SK-N-SH (cell line): ENCODE results near the gene ROBO3. TPM values are rescaled to one million over a fixed set of nuclear protein-coding genes. Genes with fewer than 3 reads are reported as not detected.

Source experiments
- CTCF ChIA-PET: fragments of 300-600, 350-600 bp; formaldehyde crosslinking; extraction: SDS; loops from one replicate; lab custom pipeline; 2021; lab: Yijun Ruan, JAX
- POLR2A ChIA-PET: fragments of 350-600 bp; sonication (Branson Sonifier 250); formaldehyde crosslinking; extraction: SDS; loops from one replicate; lab custom pipeline; 2020; ENCODE audit warnings: antibody characterized with exemption, inconsistent platforms; lab: Yijun Ruan, JAX
- DNase-seq: peaks from one replicate; pipeline ENCODE4 v3.0.0; 2012
- H2AFZ ChIP-seq: fragments of 200-600 bp; sonication (generic); 2 replicates; pipeline ENCODE4 v1.8.1; 2016; ENCODE audit warnings: antibody characterized with exemption, mild to moderate bottlenecking, low read depth
- H3F3A ChIP-seq: fragments of 200-600 bp; sonication (generic); replicated peaks from 2 replicates; pipeline ENCODE3; 2016; ENCODE audit warnings: antibody characterized with exemption, mild to moderate bottlenecking; ENCODE audit not compliant: insufficient read depth
- H3K27ac ChIP-seq, 2 experiments: fragments of 200-500 bp in 1 of 2; fragments of 200-600 bp in 1 of 2; sonication (Bioruptor generic) in 1 of 2; sonication (generic), shearing (Covaris generic) in 1 of 2; 2 replicates each; pipeline versions ENCODE4 v1.5.1 to v1.6.1; 2014 to 2016; ENCODE audit warnings: low read depth in 2 of 2, inconsistent platforms in 1 of 2, low read length in 1 of 2, mild to moderate bottlenecking in 1 of 2, mixed read lengths in 1 of 2
- H3K27me3 ChIP-seq: fragments of 200-600 bp; sonication (generic), shearing (Covaris generic); 2 replicates; pipeline ENCODE4 v1.6.1; 2016; ENCODE audit warnings: mixed run types; ENCODE audit not compliant: insufficient read depth
- H3K36me3 ChIP-seq, 2 experiments: fragments of 200-500 bp in 1 of 2; fragments of 200-600 bp in 1 of 2; sonication (Bioruptor generic) in 1 of 2; sonication (generic) in 1 of 2; replicated peaks in 1 of 2; 2 replicates each; pipeline versions ENCODE3 to v1.5.1; 2014 to 2016; ENCODE audit warnings: low read length in 1 of 2, mild to moderate bottlenecking in 1 of 2; ENCODE audit not compliant: insufficient read depth in 2 of 2, control insufficient read depth in 1 of 2
- H3K4me1 ChIP-seq, 2 experiments: fragments of 200-500 bp in 1 of 2; fragments of 200-600 bp in 1 of 2; sonication (Bioruptor generic) in 1 of 2; sonication (generic), shearing (Covaris generic) in 1 of 2; 2 replicates each; pipeline versions ENCODE4 v1.5.1 to v1.6.1; 2014 to 2016; ENCODE audit warnings: low read depth in 1 of 2, low read length in 1 of 2, mixed run types in 1 of 2; ENCODE audit not compliant: insufficient read depth in 2 of 2, control insufficient read depth in 1 of 2
- H3K4me2 ChIP-seq: fragments of 200-600 bp; sonication (generic), shearing (Covaris generic); 2 replicates; pipeline ENCODE4 v1.6.1; 2017; ENCODE audit warnings: mixed run types
- H3K4me3 ChIP-seq, 2 experiments: fragments of 200-500 bp in 1 of 2; fragments of 200-600 bp in 1 of 2; sonication (Bioruptor generic) in 1 of 2; sonication (generic), shearing (Covaris generic) in 1 of 2; 2 replicates each; pipeline versions ENCODE4 v1.5.1 to v1.8.1; 2014 to 2016; ENCODE audit warnings: low read depth in 2 of 2, inconsistent platforms in 1 of 2, low read length in 1 of 2, mild to moderate bottlenecking in 1 of 2, mixed read lengths in 1 of 2, moderate library complexity in 1 of 2
- H3K79me2 ChIP-seq: fragments of 200-600 bp; sonication (generic); 2 replicates; pipeline ENCODE4 v1.8.1; 2017; ENCODE audit warnings: mild to moderate bottlenecking; ENCODE audit not compliant: insufficient read depth
- H3K9ac ChIP-seq: fragments of 200-600 bp; sonication (generic); 2 replicates; pipeline ENCODE4 v1.6.1; 2017; ENCODE audit warnings: mixed run types
- H3K9me2 ChIP-seq: fragments of 200-600 bp; sonication (generic); 2 replicates; pipeline ENCODE4 v1.6.1; 2017; ENCODE audit warnings: mixed run types
- H3K9me3 ChIP-seq: fragments of 200-600 bp; sonication (generic); 2 replicates; pipeline ENCODE4 v1.6.1; 2017; ENCODE audit warnings: mixed run types, mild to moderate bottlenecking, moderate library complexity
- H4K20me1 ChIP-seq: fragments of 200-600 bp; sonication (generic); 2 replicates; pipeline ENCODE4 v1.6.1; 2017; ENCODE audit warnings: mild to moderate bottlenecking, mixed run types; ENCODE audit not compliant: insufficient read depth
- CTCF ChIP-seq: fragments of 200-600 bp; sonication (generic); IDR thresholded peaks from 2 replicates; pipeline ENCODE4 v1.6.1; 2017; ENCODE audit warnings: antibody characterized with exemption, mild to moderate bottlenecking, moderate library complexity
- ELF1 ChIP-seq: IDR thresholded peaks from 2 replicates; pipeline ENCODE4 v1.4.0; 2012
- EZH2phosphoT487 ChIP-seq: fragments of 200-600 bp; sonication (generic); IDR thresholded peaks from 2 replicates; pipeline ENCODE4 v1.6.1; 2017; ENCODE audit warnings: low read depth, mixed run types, mild to moderate bottlenecking, antibody characterized with exemption, moderate library complexity, borderline replicate concordance
- FOSL2 ChIP-seq: IDR thresholded peaks from 2 replicates; pipeline ENCODE4 v1.4.0; 2012; ENCODE audit warnings: low read depth, mild to moderate bottlenecking, moderate library complexity, borderline replicate concordance
- FOXJ3 ChIP-seq: sonication (generic); formaldehyde crosslinking; IDR thresholded peaks from 2 replicates; pipeline ENCODE4 v1.5.1; 2020; ENCODE audit warnings: mild to moderate bottlenecking, missing genetic modification reagents
- GABPA ChIP-seq: IDR thresholded peaks from 2 replicates; pipeline ENCODE4 v1.4.0; 2012; ENCODE audit warnings: low read depth, mild to moderate bottlenecking
- JUND ChIP-seq: IDR thresholded peaks from 2 replicates; pipeline ENCODE4 v1.4.0; 2012
- MAX ChIP-seq: IDR thresholded peaks from 2 replicates; pipeline ENCODE4 v1.4.0; 2012; ENCODE audit warnings: low read depth
- MXI1 ChIP-seq: IDR thresholded peaks from 2 replicates; pipeline ENCODE4 v1.6.1; 2012; ENCODE audit warnings: mild to moderate bottlenecking, low read depth, low read length, improper control_type of control experiment
- NFIC ChIP-seq: IDR thresholded peaks from 2 replicates; pipeline ENCODE4 v1.4.0; 2012; ENCODE audit warnings: borderline replicate concordance
- NRF1 ChIP-seq: IDR thresholded peaks from 2 replicates; pipeline ENCODE4 v1.6.1; 2012; ENCODE audit warnings: low read depth, mild to moderate bottlenecking, low read length
- RCOR1 ChIP-seq: fragments of 150-350 bp; IDR thresholded peaks from 2 replicates; pipeline ENCODE4 v1.6.1; 2017; ENCODE audit warnings: antibody characterized with exemption, low read length
- RXRA ChIP-seq: IDR thresholded peaks from 2 replicates; pipeline ENCODE4 v1.4.0; 2012; ENCODE audit warnings: low read depth, mild to moderate bottlenecking, borderline replicate concordance
- USF1 ChIP-seq: IDR thresholded peaks from 2 replicates; pipeline ENCODE4 v1.4.0; 2012; ENCODE audit warnings: low read depth, borderline replicate concordance
- USF2 ChIP-seq: fragments of 150-350 bp; IDR thresholded peaks from 2 replicates; pipeline ENCODE4 v1.6.1; 2017; ENCODE audit warnings: antibody characterized with exemption, low read length, low read depth, borderline replicate concordance
- YY1 ChIP-seq: IDR thresholded peaks from 2 replicates; pipeline ENCODE4 v1.4.0; 2012; ENCODE audit warnings: low read depth, mild to moderate bottlenecking
- ZBTB33 ChIP-seq: IDR thresholded peaks from 2 replicates; pipeline ENCODE4 v1.4.0; 2012; ENCODE audit warnings: low read depth, borderline replicate concordance
- WGBS: methylation state at CpG from one replicate; pipeline ENCODE4 v1.1.6; 2017; ENCODE audit warnings: low lambda C conversion rate; 5-methylcytosine and 5-hydroxymethylcytosine counted together
- polyA plus RNA-seq, 3 experiments: library from polyadenylated mRNA; depleted of rRNA; stranded (reverse); fragments of >200 nt; gene quantifications; 2 replicates each; pipeline ENCODE4 v1.2.3, GENCODE V29; 2012

Gene ROBO3
- polyA plus RNA-seq, 1 of the 3 experiments (the other 2 are of a cell fraction) = 59.8 TPM

- peaks cover 3% of the 10 kb centered on the region for H3F3A ChIP-seq
- no peak overlapping the region for H3K4me2 ChIP-seq
- H3K4me1 ChIP-seq = peaks cover 0 to 3% of the 10 kb centered on the region in 2 experiments; a peak in 1 of 4 replicates
- no peak overlapping the region for H3K4me3 ChIP-seq
- ChIA-PET CTCF (no interaction called here), POLR2A (no interaction called here)
- H3K27ac ChIP-seq = no peak overlapping the region
- H3K36me3 ChIP-seq = no peaks in the 10 kb centered on the region
- H4K20me1 ChIP-seq = no peaks in the 10 kb centered on the region
- H3K9ac ChIP-seq = no peak overlapping the region
- no peak for DNase-seq
- no peak overlapping the region for H2AFZ ChIP-seq
- H3K9me2 ChIP-seq = no peaks in the 10 kb centered on the region
- no peak for TF ChIP-seq RXRA
- TF ChIP-seq RCOR1 = no peak
- TF ChIP-seq GABPA = no peak
- TF ChIP-seq YY1 = no peak
- TF ChIP-seq, all 33 proteins: peak for 0
- Histone ChIP-seq H3K27me3 (no peaks in the 10 kb centered on the region), H3K9me3 (no peaks in the 10 kb centered on the region), H3K79me2 (no peaks in the 10 kb centered on the region)
Measured at GRCh38 chr11:124916370-124916710, 51.1 kb downstream of the ROBO3 start.

- no peak overlapping the region for H2AFZ ChIP-seq
Measured at GRCh38 chr11:124917115-124917637, 51.9 kb downstream of the ROBO3 start.

More at GRCh38 chr11:124917115-124917637, 51.9 kb downstream of the ROBO3 start:
- no peak overlapping the region for H3K4me3 ChIP-seq
- H3K27me3 ChIP-seq = no peaks in the 10 kb centered on the region
- TF ChIP-seq YY1 (no peak), RXRA (no peak), USF1 (no peak), FOXJ3 (CRISPR knock-in tag) (no peak), CTCF (no peak), USF2 (no peak), EZH2phosphoT487 (no peak), NFIC (no peak), ELF1 (no peak), FOSL2 (no peak), MXI1 (no peak), MAX (no peak), ZBTB33 (no peak), NRF1 (no peak), JUND (no peak)
- H3K79me2 ChIP-seq = no peaks in the 10 kb centered on the region
- CTCF ChIA-PET = no interaction called here
- no peaks in the 10 kb centered on the region for H3K36me3 ChIP-seq
- H3K4me2 ChIP-seq = no peak overlapping the region
- WGBS = 75% methylated on average over 6 of the region's 6 CpGs
- no peak overlapping the region for H3K27ac ChIP-seq
- DNase-seq = no peak
- no peaks in the 10 kb centered on the region for H4K20me1 ChIP-seq
- POLR2A ChIA-PET = no interaction called here
- H3K9ac ChIP-seq = no peak overlapping the region
- no peaks in the 10 kb centered on the region for H3K9me3 ChIP-seq
- peaks cover 0 to 3% of the 10 kb centered on the region in 2 experiments; a peak in 1 of 4 replicates for H3K4me1 ChIP-seq
- peaks cover 3% of the 10 kb centered on the region for H3F3A ChIP-seq
- no peaks in the 10 kb centered on the region for H3K9me2 ChIP-seq
